Hepatocyte (in vitro differentiated cells): ENCODE data around the gene IER5. TPM values are rescaled to one million over a fixed set of nuclear protein-coding genes. Genes with fewer than 3 reads are reported as not detected.

Experiments used
- DNase-seq: peaks from one replicate; pipeline ENCODE4 v3.0.0-alpha.2; 2016; ENCODE audit warnings: low spot score
- H2AFZ ChIP-seq: fragments of 200-600 bp; sonication (generic); 2 replicates; pipeline ENCODE4 v1.6.0; 2016; ENCODE audit warnings: antibody characterized with exemption, mild to moderate bottlenecking
- H3K27ac ChIP-seq: fragments of 200-600 bp; sonication (generic); 2 replicates; pipeline ENCODE4 v1.5.1; 2016; ENCODE audit warnings: mild to moderate bottlenecking
- H3K27me3 ChIP-seq: fragments of 200-600 bp; sonication (generic); 2 replicates; pipeline ENCODE4 v1.6.1; 2016
- H3K36me3 ChIP-seq: fragments of 200-600 bp; sonication (generic); replicated peaks from 2 replicates; pipeline ENCODE4 v1.5.1; 2016; ENCODE audit warnings: low read depth; ENCODE audit not compliant: insufficient read depth
- H3K4me1 ChIP-seq: fragments of 200-600 bp; sonication (generic); 2 replicates; pipeline ENCODE4 v1.5.1; 2016; ENCODE audit warnings: mild to moderate bottlenecking, moderate library complexity; ENCODE audit not compliant: insufficient read depth
- H3K4me2 ChIP-seq: fragments of 200-600 bp; sonication (generic); 2 replicates; pipeline ENCODE4 v1.6.0; 2016
- H3K4me3 ChIP-seq: fragments of 200-600 bp; sonication (generic); 2 replicates; pipeline ENCODE4 v1.5.1; 2016; ENCODE audit warnings: mild to moderate bottlenecking
- H3K79me2 ChIP-seq: fragments of 200-600 bp; sonication (generic); 2 replicates; pipeline ENCODE4 v1.6.0; 2017; ENCODE audit warnings: mild to moderate bottlenecking
- H3K9me2 ChIP-seq: fragments of 200-600 bp; sonication (generic); replicated peaks from 2 replicates; pipeline ENCODE4 v1.6.0; 2017; ENCODE audit warnings: mild to moderate bottlenecking; ENCODE audit not compliant: insufficient read depth
- H3K9me3 ChIP-seq: fragments of 200-600 bp; sonication (generic); 2 replicates; pipeline ENCODE4 v1.5.1; 2016; ENCODE audit warnings: low read depth, mild to moderate bottlenecking
- H4K20me1 ChIP-seq: fragments of 200-600 bp; sonication (generic); 2 replicates; pipeline ENCODE4 v1.6.0; 2016; ENCODE audit warnings: mild to moderate bottlenecking; ENCODE audit not compliant: insufficient read depth, poor library complexity, severe bottlenecking
- CTCF ChIP-seq: fragments of 200-600 bp; sonication (generic); IDR thresholded peaks from 2 replicates; pipeline ENCODE4 v1.5.1; 2016; ENCODE audit warnings: antibody characterized with exemption, mild to moderate bottlenecking; ENCODE audit not compliant: poor library complexity
- EZH2 ChIP-seq: fragments of 200-600 bp; sonication (generic); IDR thresholded peaks from 2 replicates; pipeline ENCODE4 v1.6.1; 2016; ENCODE audit warnings: antibody characterized with exemption, mild to moderate bottlenecking, borderline replicate concordance
- EZH2phosphoT487 ChIP-seq: fragments of 200-600 bp; sonication (generic); IDR thresholded peaks from one replicate; pipeline ENCODE4 v1.6.1; 2018; ENCODE audit warnings: antibody characterized with exemption, mild to moderate bottlenecking, low read depth, moderate library complexity; ENCODE audit not compliant: unreplicated experiment, severe bottlenecking
- WGBS: methylation state at CpG from one replicate; pipeline ENCODE4 v1.1.6; 2016; ENCODE audit warnings: low lambda C conversion rate; ENCODE audit errors: missing lambda C conversion rate; 5-methylcytosine and 5-hydroxymethylcytosine counted together
- polyA plus RNA-seq: library from polyadenylated mRNA; unstranded; fragments of >200 nt; fragmentation: Nextera tagmentation; extraction: Ambion mirVana; gene quantifications from 2 replicates; pipeline ENCODE4 v1.2.1, GENCODE V29; 2016
- total RNA-seq: library from RNA; depleted of rRNA; stranded (reverse); fragments of >200 nt; gene quantifications from 2 replicates; pipeline ENCODE4 v1.2.3, GENCODE V29; 2014

IER5 gene
- total and polyA plus RNA-seq, 2 experiments from 2014 or later, result 16.6 to 23.1 TPM

GRCh38 chr1:181083842-181084605 is 4.5 kb upstream of the IER5 start:
- H3K4me3 ChIP-seq, result no peak overlapping the region
- no peak overlapping the region for H2AFZ ChIP-seq
- H3K4me2 ChIP-seq, result no peak overlapping the region
- no peaks in the 10 kb centered on the region for H3K4me1 ChIP-seq
- TF ChIP-seq EZH2 (no peak), EZH2phosphoT487 (no peak), CTCF (peak; percentile 51)
- peak; percentile 67 for DNase-seq
- no peaks in the 10 kb centered on the region for H3K9me3 ChIP-seq
- peaks cover under 1% of the 10 kb centered on the region for H3K79me2 ChIP-seq
- no peaks in the 10 kb centered on the region for H3K27me3 ChIP-seq
- H3K27ac ChIP-seq, result no peak overlapping the region
- no peaks in the 10 kb centered on the region for H3K9me2 ChIP-seq
- no peaks in the 10 kb centered on the region for H4K20me1 ChIP-seq
- WGBS, result 27% methylated on average over 6 of the region's 6 CpGs
- H3K36me3 ChIP-seq, result no peaks in the 10 kb centered on the region

DNA sequence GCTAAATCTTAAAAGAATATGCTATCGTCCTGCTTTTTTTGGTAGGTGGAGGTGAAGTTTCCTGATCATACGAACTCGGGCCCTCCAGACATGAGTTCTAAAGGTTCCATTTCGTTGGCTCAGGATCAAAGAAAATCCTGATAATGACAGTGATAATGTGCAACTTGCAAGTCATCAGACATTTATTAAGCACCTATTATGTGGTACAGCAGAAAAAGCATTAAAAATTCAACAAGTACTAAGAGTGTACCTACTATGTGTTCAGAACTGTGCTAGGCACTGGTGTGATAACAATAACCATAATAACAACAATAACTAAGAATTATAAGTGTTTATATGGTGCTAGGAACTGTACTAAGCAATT is 3.9 kb upstream of the IER5 start:
- Histone ChIP-seq H3K9me3 (no peaks in the 10 kb centered on the region), H3K27me3 (no peaks in the 10 kb centered on the region), H3K4me3 (no peak overlapping the region), H3K79me2 (peaks cover 4% of the 10 kb centered on the region), H3K9me2 (no peaks in the 10 kb centered on the region), H4K20me1 (no peaks in the 10 kb centered on the region), H3K4me2 (no peak overlapping the region), H2AFZ (no peak overlapping the region), H3K27ac (no peak overlapping the region), H3K36me3 (no peaks in the 10 kb centered on the region), H3K4me1 (no peaks in the 10 kb centered on the region)
- DNase-seq, result no peak
- 70% methylated on average over 4 of the region's 4 CpGs for WGBS
- no peak for TF ChIP-seq CTCF
- no peak for TF ChIP-seq EZH2phosphoT487
- TF ChIP-seq EZH2, result no peak

DNA sequence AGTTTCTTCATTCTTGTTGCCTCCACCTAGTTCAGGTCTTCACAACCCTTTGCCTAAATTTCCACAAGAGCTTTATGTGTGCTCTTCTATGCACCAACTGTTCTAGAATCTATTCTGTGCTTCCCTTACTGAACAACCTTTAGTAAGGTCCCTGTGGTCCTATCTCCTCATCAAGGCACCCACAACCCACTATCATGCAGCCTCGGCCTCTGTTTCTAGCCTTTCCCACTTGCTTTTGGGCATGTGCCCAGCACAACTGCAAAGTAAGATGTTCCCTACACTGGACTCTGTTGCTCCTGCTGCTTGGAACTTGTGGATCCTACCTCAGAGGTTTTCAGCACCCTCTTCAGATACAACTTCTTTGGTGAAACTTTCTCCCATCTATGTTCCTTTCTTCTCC is 2.4 kb upstream of the IER5 start:
- no peak overlapping the region for H3K4me2 ChIP-seq
- H3K27me3 ChIP-seq, result no peaks in the 10 kb centered on the region
- no peak overlapping the region for H3K4me3 ChIP-seq
- no peak for DNase-seq
- TF ChIP-seq CTCF (no peak), EZH2 (no peak), EZH2phosphoT487 (no peak)
- H3K79me2 ChIP-seq, result peaks cover 16% of the 10 kb centered on the region
- no peaks in the 10 kb centered on the region for H3K36me3 ChIP-seq
- 100% methylated on average over 1 of the region's 1 CpG for WGBS
- H3K4me1 ChIP-seq, result peaks cover 3% of the 10 kb centered on the region
- no peak overlapping the region for H3K27ac ChIP-seq
- no peak overlapping the region for H2AFZ ChIP-seq
- H3K9me2 ChIP-seq, result no peaks in the 10 kb centered on the region
- no peaks in the 10 kb centered on the region for H3K9me3 ChIP-seq
- H4K20me1 ChIP-seq, result peaks cover 2% of the 10 kb centered on the region
